Pancreas (tissue), 10 donors: ENCODE results near the gene CLCN4. TPM values are rescaled to one million over a fixed set of nuclear protein-coding genes. Genes with fewer than 3 reads are reported as not detected.
A peak's percentile ranks its signal among the peaks of the same experiment; 100 is the strongest.

Experiments used
- ATAC-seq, 4 donors: fragments of 200-7000 bp; cut with Tn5 transposase; one replicate each; pipeline versions ENCODE4 v1.8.0 to v1.9.1; 2020; ENCODE audit warnings: mild to moderate bottlenecking in 4 of 4, moderate library complexity in 4 of 4
- DNase-seq, 6 donors: peaks; one replicate each; pipeline ENCODE4 v3.0.0-alpha.2; 2020
- FAIRE-seq: peaks from 2 replicates; lab custom pipeline; 2012; peaks lifted over from hg19 to GRCh38; lab: Jason Lieb, UNC
- H3K27ac ChIP-seq, 4 donors: fragments of 200-600 bp; sonication (generic); 1 replicate in 3 of 4; 2 replicates in 1 of 4; pipeline versions ENCODE4 v1.5.0 to v1.8.0; 2020
- H3K27me3 ChIP-seq, 4 donors: fragments of 200-600 bp; one replicate each; pipeline ENCODE4 v1.8.0; 2021
- H3K36me3 ChIP-seq, 3 donors: fragments of 200-600 bp; sonication (generic) in 1 of 3; one replicate each; pipeline versions ENCODE4 v1.5.0 to v1.8.0; 2020 to 2021
- H3K4me1 ChIP-seq, 3 donors: fragments of 200-600 bp; one replicate each; pipeline ENCODE4 v1.8.0; 2021
- H3K4me3 ChIP-seq, 4 donors: fragments of 200-600 bp; sonication (generic) in 2 of 4; one replicate each; pipeline versions ENCODE4 v1.5.0 to v1.8.0; 2020 to 2021
- H3K9me3 ChIP-seq, 4 donors: fragments of 200-600 bp; one replicate each; pipeline ENCODE4 v1.8.0; 2021
- WGBS, 2 donors: extraction: QIAGEN DNeasy Blood & Tissue Kit; methylation state at CpG; one replicate each; pipeline ENCODE4 v1.1.7; 2013; 5-methylcytosine and 5-hydroxymethylcytosine counted together
- intact Hi-C, 3 donors: fragments of 100-400 bp; cut with DNase I; formaldehyde crosslinking; loops; one replicate each; pipeline versions ENCODE4 v1.11.1 to v1.14.2; 2022
- polyA plus RNA-seq, 2 donors: library from polyadenylated mRNA; stranded (reverse); fragments of 200-250 nt; gene quantifications; one replicate each; pipeline ENCODE4 v1.2.3, GENCODE V29; 2013
- total RNA-seq, 6 donors: library from RNA; stranded (reverse); fragmentation: NEBNext Ultra II Directional in 4 of 6; extraction: Animal tissue kit (Norgen Biotek cat#: 25700) in 4 of 6; gene quantifications; one replicate each; pipeline versions ENCODE4 v1.2.1 to v1.2.4, GENCODE V29; 2021 to 2023
- TF ChIP-seq, protein P1 (sequence below), 4 donors: fragments of 200-600 bp; sonication (generic) in 3 of 4; IDR thresholded peaks; one replicate each; pipeline versions ENCODE4 v1.5.0 to v1.8.0; 2021; ENCODE audit warnings: antibody characterized with exemption in 4 of 4
- donor health status: healthy with polysubstance abuse.
- donor health status: DM: no; HTN: no; CAD: no; lungs with moderate emphysema.
- donor health status: DM: no; HTN: no; CAD: no.
- donor health status: control.
- donor health status: control.
- donor health status: Bipolar disorder and iron deficiency.
- donor health status: DM: yes; HTN: yes; CAD: no.
- donor health status: DM: no; HTN: no; CAD: no.
- donor health status: DM: no; HTN: no; CAD: no.
- donor health status: DM: yes; HTN: yes; CAD: no.

Gene CLCN4
- total and polyA plus RNA-seq, 8 donors, result 0.57 to 4.0 (median 2.4) TPM

DNA sequence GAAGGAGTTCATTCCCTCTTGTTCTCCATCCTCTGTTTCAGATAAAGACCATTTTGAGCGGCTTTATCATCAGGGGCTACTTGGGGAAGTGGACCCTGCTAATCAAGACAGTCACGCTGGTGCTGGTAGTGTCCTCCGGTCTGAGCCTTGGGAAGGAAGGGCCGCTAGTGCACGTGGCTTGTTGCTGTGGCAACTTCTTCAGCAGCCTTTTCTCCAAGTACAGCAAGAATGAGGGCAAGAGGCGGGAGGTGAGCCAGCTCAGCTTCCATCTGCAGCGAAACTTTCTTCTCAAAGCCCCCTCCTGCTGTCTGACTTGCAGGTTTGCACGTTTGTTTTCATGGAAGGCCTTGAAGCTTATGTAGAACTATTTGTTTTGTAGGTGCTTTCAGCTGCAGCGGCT, 49.5 kb downstream of the CLCN4 start:
- DNase-seq (no peak), ATAC-seq (no peak), FAIRE-seq (no peak)
- no peaks in the 10 kb centered on the region for H3K36me3 ChIP-seq
- H3K9me3 ChIP-seq, result no peaks in the 10 kb centered on the region
- intact Hi-C loops, result no loop called here
- TF ChIP-seq, protein P1, sequence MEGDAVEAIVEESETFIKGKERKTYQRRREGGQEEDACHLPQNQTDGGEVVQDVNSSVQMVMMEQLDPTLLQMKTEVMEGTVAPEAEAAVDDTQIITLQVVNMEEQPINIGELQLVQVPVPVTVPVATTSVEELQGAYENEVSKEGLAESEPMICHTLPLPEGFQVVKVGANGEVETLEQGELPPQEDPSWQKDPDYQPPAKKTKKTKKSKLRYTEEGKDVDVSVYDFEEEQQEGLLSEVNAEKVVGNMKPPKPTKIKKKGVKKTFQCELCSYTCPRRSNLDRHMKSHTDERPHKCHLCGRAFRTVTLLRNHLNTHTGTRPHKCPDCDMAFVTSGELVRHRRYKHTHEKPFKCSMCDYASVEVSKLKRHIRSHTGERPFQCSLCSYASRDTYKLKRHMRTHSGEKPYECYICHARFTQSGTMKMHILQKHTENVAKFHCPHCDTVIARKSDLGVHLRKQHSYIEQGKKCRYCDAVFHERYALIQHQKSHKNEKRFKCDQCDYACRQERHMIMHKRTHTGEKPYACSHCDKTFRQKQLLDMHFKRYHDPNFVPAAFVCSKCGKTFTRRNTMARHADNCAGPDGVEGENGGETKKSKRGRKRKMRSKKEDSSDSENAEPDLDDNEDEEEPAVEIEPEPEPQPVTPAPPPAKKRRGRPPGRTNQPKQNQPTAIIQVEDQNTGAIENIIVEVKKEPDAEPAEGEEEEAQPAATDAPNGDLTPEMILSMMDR (IDR thresholded peaks at IDR 0.05), result no peak
- no peak overlapping the region for H3K4me3 ChIP-seq
- H3K27me3 ChIP-seq, result peaks cover 0 to 4% (median 0%) of the 10 kb centered on the region in 4 donors
- H3K4me1 ChIP-seq, result no peaks in the 10 kb centered on the region
- no peak overlapping the region for H3K27ac ChIP-seq
- WGBS, 2 donors, result 66 to 81% methylated on average over 9 of the region's 9 CpGs

DNA sequence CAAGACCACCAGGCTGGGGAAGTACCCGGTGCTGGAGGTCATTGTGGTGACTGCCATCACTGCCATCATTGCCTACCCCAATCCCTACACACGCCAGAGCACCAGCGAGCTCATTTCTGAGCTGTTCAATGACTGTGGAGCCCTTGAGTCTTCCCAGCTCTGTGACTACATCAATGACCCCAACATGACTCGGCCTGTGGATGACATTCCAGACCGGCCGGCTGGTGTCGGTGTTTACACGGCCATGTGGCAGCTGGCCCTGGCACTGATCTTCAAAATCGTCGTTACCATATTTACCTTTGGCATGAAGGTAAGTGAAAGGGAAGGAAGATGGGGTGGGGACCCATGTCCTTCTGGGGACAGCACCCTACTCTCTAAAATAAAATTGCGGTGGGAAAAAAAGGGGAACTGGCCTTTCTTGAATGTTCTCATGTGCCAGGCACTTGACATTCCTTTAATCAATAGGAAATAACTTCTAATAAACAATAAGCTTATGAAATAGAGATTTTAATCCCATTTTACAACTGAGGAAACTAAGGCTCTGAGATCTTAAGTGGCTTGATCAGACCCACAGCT, 51.6 kb downstream of the CLCN4 start:
- no peak overlapping the region for H3K4me3 ChIP-seq
- H3K9me3 ChIP-seq, result no peaks in the 10 kb centered on the region
- WGBS, 2 donors, result 74 to 78% methylated on average over 11 of the region's 11 CpGs
- no peaks in the 10 kb centered on the region for H3K36me3 ChIP-seq
- H3K27me3 ChIP-seq, result peaks cover 0 to 4% (median 0%) of the 10 kb centered on the region in 4 donors
- peak in 1 of 4 donors; percentile 37 for ATAC-seq
- TF ChIP-seq, protein P1 (IDR thresholded peaks at IDR 0.05), result no peak
- no peak for DNase-seq
- intact Hi-C loops, result no loop called here
- FAIRE-seq, result no peak
- no peak overlapping the region for H3K27ac ChIP-seq
- no peaks in the 10 kb centered on the region for H3K4me1 ChIP-seq

DNA sequence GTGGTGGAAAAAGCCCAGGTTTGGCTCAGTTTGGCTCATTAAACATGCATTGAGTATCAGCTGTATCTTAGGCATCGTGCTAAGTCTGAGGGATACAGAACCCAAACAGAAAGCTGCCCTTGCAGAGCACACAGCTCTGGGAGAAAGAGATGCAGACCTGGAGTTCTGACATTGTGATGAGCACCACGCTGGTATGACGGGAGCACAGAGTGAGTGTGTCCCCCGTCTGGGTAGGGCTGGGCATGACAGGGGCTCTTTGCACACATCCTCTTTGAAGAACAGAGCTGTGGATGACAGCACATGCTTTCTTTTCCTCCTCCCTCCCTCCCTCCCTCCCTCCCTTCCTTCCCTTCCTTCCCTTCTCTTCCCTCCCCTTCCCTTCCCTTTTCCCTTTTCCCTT, 52.2 kb downstream of the CLCN4 start:
- peaks cover 0 to 4% (median 0%) of the 10 kb centered on the region in 4 donors for H3K27me3 ChIP-seq
- ATAC-seq (no peak), FAIRE-seq (no peak), DNase-seq (no peak)
- no peaks in the 10 kb centered on the region for H3K9me3 ChIP-seq
- H3K27ac ChIP-seq, result no peak overlapping the region
- H3K4me3 ChIP-seq, result no peak overlapping the region
- H3K36me3 ChIP-seq, result no peaks in the 10 kb centered on the region
- H3K4me1 ChIP-seq, result no peaks in the 10 kb centered on the region
- TF ChIP-seq, protein P1 (IDR thresholded peaks at IDR 0.05), result no peak
- WGBS, 2 donors, result 64 to 66% methylated on average over 4 of the region's 4 CpGs
- intact Hi-C loops, result no loop called here

DNA sequence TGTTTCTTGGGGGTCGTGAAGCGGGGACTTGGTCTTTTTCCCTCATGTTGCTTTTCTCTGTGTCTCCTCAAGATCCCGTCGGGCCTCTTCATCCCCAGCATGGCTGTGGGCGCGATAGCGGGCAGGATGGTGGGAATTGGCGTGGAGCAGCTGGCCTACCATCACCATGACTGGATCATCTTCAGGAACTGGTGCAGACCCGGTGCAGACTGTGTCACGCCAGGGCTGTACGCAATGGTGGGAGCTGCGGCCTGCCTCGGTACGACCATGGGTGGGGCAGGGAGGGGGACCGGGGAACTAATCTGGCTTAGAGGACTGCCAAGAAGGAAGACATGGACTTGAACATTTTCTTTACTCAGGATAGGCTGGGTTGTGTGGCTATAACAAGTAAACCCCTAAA, 55.6 kb downstream of the CLCN4 start:
- no peak for FAIRE-seq
- H3K27ac ChIP-seq, result no peak overlapping the region
- DNase-seq, result no peak
- peaks cover 0 to 4% (median 0%) of the 10 kb centered on the region in 4 donors for H3K27me3 ChIP-seq
- no peak for ATAC-seq
- H3K4me3 ChIP-seq, result no peak overlapping the region
- no peaks in the 10 kb centered on the region for H3K9me3 ChIP-seq
- no peaks in the 10 kb centered on the region for H3K36me3 ChIP-seq
- intact Hi-C loops, result no loop called here
- TF ChIP-seq, protein P1 (IDR thresholded peaks at IDR 0.05), result no peak
- no peaks in the 10 kb centered on the region for H3K4me1 ChIP-seq
- WGBS, 2 donors, result 89 to 95% methylated on average over 15 of the region's 15 CpGs

DNA sequence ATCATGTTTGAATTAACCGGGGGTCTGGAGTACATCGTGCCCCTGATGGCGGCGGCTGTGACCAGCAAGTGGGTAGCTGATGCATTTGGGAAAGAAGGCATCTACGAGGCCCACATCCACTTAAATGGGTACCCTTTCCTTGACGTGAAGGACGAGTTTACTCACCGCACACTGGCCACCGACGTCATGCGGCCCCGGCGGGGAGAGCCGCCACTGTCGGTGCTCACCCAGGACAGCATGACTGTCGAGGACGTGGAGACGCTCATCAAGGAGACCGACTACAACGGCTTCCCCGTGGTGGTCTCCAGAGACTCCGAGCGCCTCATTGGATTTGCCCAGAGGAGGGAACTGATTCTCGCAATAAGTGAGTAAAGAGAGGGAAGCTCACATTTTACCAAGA, 56.9 kb downstream of the CLCN4 start:
- Histone ChIP-seq H3K27ac (no peak overlapping the region), H3K36me3 (no peaks in the 10 kb centered on the region), H3K4me3 (no peak overlapping the region), H3K4me1 (no peaks in the 10 kb centered on the region), H3K9me3 (no peaks in the 10 kb centered on the region), H3K27me3 (peaks cover 0 to 4% (median 0%) of the 10 kb centered on the region in 4 donors)
- no peak for ATAC-seq
- no peak for FAIRE-seq
- intact Hi-C loops, result no loop called here
- TF ChIP-seq, protein P1 (IDR thresholded peaks at IDR 0.05), result no peak
- DNase-seq, result no peak
- 83 to 92% methylated on average over 24 of the region's 24 CpGs for WGBS, 2 donors
